Gastroesophageal sphincter (tissue), 3 donors: ENCODE data around the gene L1CAM.

ENCODE experiments used
- POLR2A ChIP-seq, 2 donors: fragments of 450-650 bp; IDR thresholded peaks; one replicate each; pipeline ENCODE4 v1.6.1; 2017; ENCODE audit warnings: antibody characterized with exemption in 2 of 2, mild to moderate bottlenecking in 2 of 2, moderate library complexity in 1 of 2
- TF ChIP-seq, protein P1 (sequence below), 4 experiments: fragments of 200-600 bp in 2 of 4; fragments of 450-650 bp in 2 of 4; sonication (generic) in 1 of 4; IDR thresholded peaks; one replicate each; pipeline ENCODE4 v1.5.1; 2017 to 2019; ENCODE audit warnings: antibody characterized with exemption in 4 of 4, mild to moderate bottlenecking in 2 of 4, moderate library complexity in 2 of 4

DNA sequence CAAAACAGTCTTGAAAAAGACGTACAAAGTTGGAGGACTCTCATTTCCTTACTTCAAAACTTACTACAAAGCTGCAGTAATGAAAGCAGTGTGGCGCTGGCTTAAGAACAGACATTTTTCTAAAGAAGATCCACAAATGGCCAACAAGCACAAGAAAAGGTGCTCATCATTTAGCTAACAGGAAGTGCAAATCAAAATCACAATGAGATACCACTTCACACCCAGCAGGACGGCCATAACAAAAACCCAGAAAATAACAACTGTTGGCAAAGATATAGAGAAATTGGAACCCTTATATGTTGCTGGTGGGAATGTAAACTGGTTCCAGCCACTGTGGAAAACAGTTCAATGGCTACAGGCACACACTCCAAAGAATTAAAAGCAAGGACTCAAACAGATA is 59.0 kb downstream of the L1CAM start:
- TF ChIP-seq, protein P1, sequence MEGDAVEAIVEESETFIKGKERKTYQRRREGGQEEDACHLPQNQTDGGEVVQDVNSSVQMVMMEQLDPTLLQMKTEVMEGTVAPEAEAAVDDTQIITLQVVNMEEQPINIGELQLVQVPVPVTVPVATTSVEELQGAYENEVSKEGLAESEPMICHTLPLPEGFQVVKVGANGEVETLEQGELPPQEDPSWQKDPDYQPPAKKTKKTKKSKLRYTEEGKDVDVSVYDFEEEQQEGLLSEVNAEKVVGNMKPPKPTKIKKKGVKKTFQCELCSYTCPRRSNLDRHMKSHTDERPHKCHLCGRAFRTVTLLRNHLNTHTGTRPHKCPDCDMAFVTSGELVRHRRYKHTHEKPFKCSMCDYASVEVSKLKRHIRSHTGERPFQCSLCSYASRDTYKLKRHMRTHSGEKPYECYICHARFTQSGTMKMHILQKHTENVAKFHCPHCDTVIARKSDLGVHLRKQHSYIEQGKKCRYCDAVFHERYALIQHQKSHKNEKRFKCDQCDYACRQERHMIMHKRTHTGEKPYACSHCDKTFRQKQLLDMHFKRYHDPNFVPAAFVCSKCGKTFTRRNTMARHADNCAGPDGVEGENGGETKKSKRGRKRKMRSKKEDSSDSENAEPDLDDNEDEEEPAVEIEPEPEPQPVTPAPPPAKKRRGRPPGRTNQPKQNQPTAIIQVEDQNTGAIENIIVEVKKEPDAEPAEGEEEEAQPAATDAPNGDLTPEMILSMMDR (IDR thresholded peaks at IDR 0.05): no peak
- no peak for TF ChIP-seq POLR2A (IDR thresholded peaks at IDR 0.05)
